Measurements from ENCODE around the gene HS6ST2.

The HS6ST2 gene

GRCh38 chrX:132748268-132748667 lies 210.2 kb downstream of the HS6ST2 start:
- in situ Hi-C loops (cut with MboI; ENCODE audit: low sequenced_read_pairs): no loop called here

GRCh38 chrX:132745593-132745992 lies 212.8 kb downstream of the HS6ST2 start:
- in situ Hi-C loops (cut with MboI; ENCODE audit: low sequenced_read_pairs): no loop called here

DNA sequence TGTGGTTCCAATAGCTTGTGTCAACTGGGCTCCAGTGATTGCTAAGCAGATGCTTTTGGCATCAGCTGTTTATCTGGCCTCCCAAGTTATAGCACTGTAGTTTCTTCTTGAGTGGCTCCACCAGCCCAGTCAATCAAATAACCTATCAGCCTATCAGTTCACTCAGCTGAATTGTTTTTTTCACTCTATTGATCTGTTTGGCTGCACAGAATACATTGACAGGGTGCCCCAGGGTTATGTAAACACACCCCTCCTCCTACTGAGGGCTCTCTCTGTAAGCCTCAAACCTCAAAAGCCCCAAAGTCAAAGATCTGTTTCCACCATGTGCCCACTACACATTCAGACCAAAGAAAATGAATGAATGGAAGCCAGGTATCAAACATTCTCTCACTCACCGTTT lies 214.0 kb downstream of the HS6ST2 start:
- in situ Hi-C loops (cut with MboI; ENCODE audit: low sequenced_read_pairs): no loop called here

DNA sequence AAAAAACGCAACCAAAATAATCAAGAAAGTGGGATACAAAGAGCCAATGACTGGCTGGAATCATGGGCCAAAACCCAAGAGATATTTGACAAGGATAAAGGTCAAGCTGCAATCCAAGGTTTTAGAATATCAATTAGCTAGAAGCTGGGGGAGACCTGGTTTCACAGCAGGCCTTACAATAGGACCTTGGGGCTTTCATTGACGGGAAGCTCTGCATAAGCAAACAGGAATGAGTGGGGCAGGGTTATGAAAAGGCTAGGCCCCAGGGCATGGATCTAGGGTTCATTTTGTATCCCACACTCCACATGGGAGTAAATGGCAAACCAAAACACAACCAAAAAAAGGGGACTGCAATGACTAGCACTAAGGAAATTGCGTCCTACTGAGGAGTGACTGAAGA lies 215.3 kb downstream of the HS6ST2 start:
- in situ Hi-C loops (cut with MboI; ENCODE audit: low sequenced_read_pairs): no loop called here

DNA sequence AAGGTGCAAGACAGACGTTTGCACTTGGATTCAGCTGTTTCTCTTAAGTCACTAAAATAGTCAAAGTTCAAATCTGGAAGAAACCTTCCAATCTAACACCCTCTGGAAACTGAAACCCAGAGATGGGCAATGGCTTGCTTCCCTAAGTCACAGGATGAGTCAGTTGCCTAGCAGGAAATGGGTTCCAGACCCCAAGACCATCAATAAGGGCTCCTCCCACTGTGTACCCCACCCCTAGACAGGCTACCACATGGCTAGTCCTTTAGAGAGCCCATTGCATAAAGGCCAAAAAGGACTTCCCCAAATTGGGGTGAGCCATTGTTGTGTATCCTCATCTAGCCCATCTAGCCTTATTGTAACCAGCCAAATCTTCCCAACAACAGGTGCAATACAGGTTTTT lies 216.2 kb downstream of the HS6ST2 start:
- in situ Hi-C loops (cut with MboI; ENCODE audit: low sequenced_read_pairs): no loop called here

- in situ Hi-C loops (cut with MboI; ENCODE audit: low sequenced_read_pairs): no loop called here
Measured at GRCh38 chrX:132741689-132742088, 216.7 kb downstream of the HS6ST2 start.

GRCh38 chrX:132740316-132741123 lies 217.9 kb downstream of the HS6ST2 start:
- in situ Hi-C loops (cut with MboI; ENCODE audit: low sequenced_read_pairs): no loop called here

GRCh38 chrX:132738951-132739350 lies 219.5 kb downstream of the HS6ST2 start:
- in situ Hi-C loops (cut with MboI; ENCODE audit: low sequenced_read_pairs): no loop called here

DNA sequence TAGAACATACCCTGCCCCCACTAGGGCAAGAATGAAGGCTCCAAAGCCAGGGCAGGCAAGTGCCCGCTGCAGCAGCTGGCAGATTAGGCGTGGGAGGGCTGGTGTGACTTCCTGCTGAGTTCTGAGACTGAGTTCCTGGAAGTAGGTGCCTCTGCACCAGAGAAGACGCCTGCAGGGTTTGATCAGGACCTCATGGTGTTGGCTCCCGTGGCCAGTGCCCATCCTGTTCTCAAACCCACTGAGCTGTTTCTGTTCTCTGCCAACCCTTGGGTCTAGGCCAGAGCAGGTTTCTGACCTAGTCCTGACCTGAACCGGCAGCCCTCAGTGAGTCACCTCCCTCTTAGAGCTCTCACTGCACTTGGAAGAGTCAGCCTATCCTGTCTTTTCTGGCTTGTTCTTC lies 220.7 kb downstream of the HS6ST2 start:
- in situ Hi-C loops (cut with MboI; ENCODE audit: low sequenced_read_pairs): no loop called here

DNA sequence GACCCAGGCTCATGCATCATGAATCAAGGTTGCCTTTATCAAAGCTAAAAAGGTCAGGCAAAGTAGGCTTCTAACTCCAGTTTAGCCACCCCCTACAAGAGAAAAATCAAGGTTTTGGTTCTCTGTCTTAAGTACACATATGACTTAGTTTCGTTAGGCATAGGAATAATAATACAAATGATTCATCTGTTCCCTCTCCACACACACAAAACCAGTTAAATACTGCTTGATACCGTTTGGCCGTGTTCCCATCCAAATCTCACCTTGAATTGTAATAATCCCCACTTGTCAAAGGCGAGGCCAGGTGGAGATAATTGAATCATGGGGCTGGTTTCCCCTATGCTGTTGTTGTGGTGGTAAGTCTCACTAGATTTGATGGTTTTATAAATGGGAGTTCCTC lies 226.2 kb downstream of the HS6ST2 start:
- in situ Hi-C loops (cut with MboI; ENCODE audit: low sequenced_read_pairs): no loop called here

DNA sequence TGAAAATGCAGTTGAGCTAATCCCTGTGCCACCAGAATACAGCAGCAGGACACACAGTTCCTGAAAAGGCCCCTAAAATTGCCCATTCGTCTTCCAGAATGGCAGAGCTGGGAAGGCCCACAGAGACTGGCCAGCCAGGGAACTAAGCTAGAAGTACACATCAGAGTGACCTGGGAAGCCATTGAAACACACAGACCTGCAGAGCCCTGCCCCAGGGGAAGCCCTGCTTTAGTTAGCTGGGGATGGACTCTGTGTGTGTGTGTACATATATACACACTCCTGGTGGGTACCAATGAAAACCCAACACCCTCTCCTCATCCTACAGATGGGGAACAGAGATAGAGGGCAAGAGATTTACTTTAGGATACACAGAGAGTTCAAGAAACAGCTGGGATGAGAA lies 227.7 kb downstream of the HS6ST2 start:
- in situ Hi-C loops (cut with MboI; ENCODE audit: low sequenced_read_pairs): no loop called here

DNA sequence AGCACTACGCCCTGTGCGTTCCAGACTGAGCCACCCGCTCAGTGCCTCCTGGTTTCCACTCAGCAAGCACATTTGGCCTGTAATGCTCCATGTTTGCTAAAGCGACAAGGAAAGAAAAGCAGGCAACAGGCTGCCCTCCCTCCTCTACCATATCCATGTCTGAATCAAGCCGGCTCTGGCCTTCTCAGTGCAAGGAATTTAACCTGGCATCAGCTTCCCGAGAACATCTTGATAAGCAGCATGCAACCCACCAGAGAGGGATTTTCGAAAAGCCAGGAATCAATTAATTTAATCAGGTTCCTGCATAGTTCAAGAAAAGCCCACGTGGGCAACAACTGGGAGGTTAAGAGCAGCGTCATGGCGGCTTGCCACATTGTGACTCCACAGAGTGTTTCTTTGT lies 228.2 kb downstream of the HS6ST2 start:
- in situ Hi-C loops (cut with MboI; ENCODE audit: low sequenced_read_pairs): no loop called here

- in situ Hi-C loops (cut with MboI; ENCODE audit: low sequenced_read_pairs): no loop called here
Measured at GRCh38 chrX:132728296-132728695, 230.1 kb downstream of the HS6ST2 start.

GRCh38 chrX:132718431-132718958 lies 239.9 kb downstream of the HS6ST2 start:
- in situ Hi-C loops (cut with MboI; ENCODE audit: low sequenced_read_pairs): no loop called here

DNA sequence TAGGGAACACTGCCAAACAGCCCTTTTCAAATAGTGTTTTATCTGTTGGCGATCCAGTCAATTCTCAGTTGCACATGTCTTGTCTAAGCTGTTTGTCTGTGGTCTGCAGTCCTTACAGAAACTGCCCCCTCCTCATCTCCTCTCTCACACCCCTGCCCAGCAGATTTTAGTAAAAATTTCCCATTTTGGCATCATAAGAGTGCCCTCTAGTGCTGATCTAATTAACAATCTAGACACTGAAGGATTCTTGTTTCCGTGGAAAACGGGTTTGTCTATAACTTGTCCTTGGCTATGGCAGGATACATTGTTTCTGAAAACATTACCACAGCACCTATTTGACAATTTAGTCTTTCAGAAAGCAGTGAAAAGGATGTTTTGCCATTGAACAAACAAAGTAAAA lies 242.4 kb downstream of the HS6ST2 start:
- in situ Hi-C loops (cut with MboI; ENCODE audit: low sequenced_read_pairs): no loop called here

DNA sequence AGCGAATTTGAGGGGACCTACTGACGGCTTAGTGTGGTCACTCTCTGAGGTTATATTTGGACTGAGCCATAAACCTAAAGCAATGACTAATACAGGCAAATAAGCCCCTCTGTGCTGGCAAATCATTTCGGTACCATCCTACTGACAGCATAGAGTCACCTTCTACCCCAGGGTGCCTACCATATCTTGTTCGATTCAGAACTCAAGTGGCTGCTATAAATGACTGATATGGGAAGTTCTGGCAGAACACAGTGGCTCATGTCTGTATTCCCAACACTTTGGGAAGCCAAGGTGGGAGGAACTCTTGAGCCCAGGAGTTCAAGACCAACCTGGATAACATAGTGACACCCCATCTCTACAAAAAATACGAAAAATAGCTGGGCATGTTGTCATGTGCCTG lies 243.5 kb downstream of the HS6ST2 start:
- in situ Hi-C loops (cut with MboI; ENCODE audit: low sequenced_read_pairs): no loop called here

GRCh38 chrX:132712350-132712749 lies 246.1 kb downstream of the HS6ST2 start:
- in situ Hi-C loops (cut with MboI; ENCODE audit: low sequenced_read_pairs): no loop called here

DNA sequence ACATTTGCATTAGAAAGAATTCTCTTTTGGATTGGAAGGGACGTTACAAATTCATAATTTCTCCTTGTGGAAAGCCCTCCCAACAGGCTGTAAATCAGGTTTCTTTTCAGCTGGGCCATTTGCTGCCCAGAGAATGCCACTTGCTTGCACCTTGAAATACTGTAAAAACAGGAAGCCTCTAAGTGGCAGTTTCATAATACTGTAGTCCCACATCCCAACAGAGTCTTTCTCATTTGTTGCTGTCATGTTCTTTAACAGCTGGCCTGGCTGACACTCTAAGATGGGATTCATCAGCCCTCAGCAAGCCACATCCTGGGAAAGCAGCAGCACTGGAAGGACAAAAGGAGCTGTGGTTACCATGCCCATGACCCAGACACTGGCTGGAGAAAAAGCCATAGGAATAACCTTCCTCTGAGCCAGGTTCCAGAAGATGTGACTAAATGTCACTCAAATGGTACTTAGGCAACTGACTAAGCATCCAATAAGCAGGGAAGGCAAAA lies 247.7 kb downstream of the HS6ST2 start:
- in situ Hi-C loops (cut with MboI; ENCODE audit: low sequenced_read_pairs): no loop called here

GRCh38 chrX:132708529-132708928 lies 249.9 kb downstream of the HS6ST2 start:
- in situ Hi-C loops (cut with MboI; ENCODE audit: low sequenced_read_pairs): no loop called here

DNA sequence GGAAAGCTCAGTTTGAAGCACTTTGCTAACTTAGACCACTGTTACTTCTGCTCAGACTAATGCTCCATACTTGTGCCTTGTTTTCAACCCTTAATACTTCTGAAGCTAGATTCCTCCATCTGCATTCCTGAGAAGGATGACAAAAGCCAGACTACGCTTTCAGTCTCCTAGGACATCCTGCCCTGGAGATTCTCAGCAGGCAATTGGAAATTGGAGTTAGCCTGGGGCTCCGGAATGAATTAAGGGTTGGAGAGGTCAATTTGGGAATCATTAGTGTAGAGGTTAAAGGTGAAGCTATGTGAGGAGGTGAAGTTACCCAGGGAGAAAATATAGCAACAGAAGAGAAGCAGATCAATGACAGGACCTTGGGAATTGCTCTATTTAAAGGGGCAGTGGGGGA lies 253.7 kb downstream of the HS6ST2 start:
- in situ Hi-C loops (cut with MboI; ENCODE audit: low sequenced_read_pairs): no loop called here

- in situ Hi-C loops (cut with MboI; ENCODE audit: low sequenced_read_pairs): no loop called here
Measured at GRCh38 chrX:132694382-132694781, 264.0 kb downstream of the HS6ST2 start.

DNA sequence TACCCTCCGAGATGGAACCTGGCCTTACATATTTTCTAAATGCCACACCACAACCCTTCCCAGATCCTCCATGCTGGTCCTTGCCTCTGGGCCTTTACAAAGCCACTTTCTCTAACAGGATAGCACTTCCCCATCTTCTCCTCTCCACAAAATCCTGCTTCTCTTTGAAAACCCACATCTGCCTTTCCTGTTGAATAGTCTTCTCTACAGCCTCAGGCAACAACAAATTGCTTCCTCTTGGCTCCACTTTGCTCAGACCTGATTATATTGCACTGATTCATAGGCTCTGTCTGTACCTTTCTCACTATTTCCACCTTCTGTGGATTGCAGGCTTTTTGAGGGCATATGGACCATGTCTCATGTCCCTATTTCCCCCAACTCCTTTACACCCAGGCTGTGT lies 265.9 kb downstream of the HS6ST2 start:
- in situ Hi-C loops (cut with MboI; ENCODE audit: low sequenced_read_pairs): no loop called here

DNA sequence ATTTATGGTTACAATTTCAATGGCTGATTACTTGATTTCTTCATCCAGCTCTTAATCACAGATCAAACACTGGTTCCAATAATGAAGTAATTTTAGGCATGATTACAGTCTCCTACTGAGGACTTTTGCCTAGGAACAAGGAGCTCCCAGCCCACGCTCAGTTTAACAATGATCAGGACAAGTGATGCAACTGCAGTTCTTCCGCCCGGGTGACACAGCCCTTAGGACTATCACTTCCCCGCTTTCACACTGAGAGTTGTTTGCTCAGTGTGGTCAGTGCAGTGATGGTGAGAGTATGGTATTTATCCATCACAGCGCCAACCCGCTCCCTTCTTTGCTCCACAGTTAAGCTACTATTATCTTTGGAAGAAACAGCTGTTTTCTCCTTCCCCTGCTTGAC lies 266.4 kb downstream of the HS6ST2 start:
- in situ Hi-C loops (cut with MboI; ENCODE audit: low sequenced_read_pairs): no loop called here

Measured in HL-60/S4 treated with retinoic acid at 250 ng/mL for 4 days and 3 days (cell line).